ENCODE results near the gene AMTN.
"Not testable (repeated sequence)": the region's sequence is repeated elsewhere in the genome, so short reads cannot be mapped to it uniquely, and the experiment has no call there.

AMTN gene

DNA sequence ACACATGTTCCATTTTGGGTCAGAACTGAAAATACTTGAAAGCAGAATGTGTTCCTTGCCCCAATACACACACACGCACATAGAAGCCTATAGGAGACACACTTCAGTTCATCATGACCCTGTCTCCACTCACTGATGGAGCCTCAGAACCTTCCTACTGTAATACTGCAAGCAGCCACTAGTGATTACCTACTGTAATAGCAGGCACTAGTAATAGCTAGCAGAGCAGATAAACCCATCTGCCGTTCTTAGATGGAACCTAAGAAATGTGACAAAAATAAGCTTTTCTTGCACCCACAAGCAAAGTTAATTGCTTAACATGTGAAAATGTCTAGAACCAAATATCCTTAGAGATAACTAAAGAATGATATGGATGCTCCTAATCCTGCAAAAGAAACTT is 13.6 kb downstream of the AMTN start:
- 100% methylated on average over 1 of the region's 2 CpGs for WGBS (ENCODE audit: insufficient coverage)
- H3K9me3 ChIP-seq (ENCODE audit: control extremely low read depth in 1 of 5, control insufficient read depth in 4 of 5, insufficient read depth in 2 of 5, low read depth in 1 of 5, low read length in 4 of 5), result no peaks in the 10 kb centered on the region
- H3K27ac ChIP-seq (ENCODE audit: insufficient read depth in 1 of 2, low read depth in 1 of 2, low read length in 2 of 2, poor library complexity in 1 of 2, severe bottlenecking in 2 of 2), result no peak overlapping the region
- DNase-seq, result no peak
- no peaks in the 10 kb centered on the region for H3K27me3 ChIP-seq (replicated peaks in 2 of 5; ENCODE audit: control insufficient read depth in 4 of 5, insufficient read depth in 5 of 5, low read length in 4 of 5)
- H3K36me3 ChIP-seq (ENCODE audit: control insufficient read depth in 4 of 4, insufficient read depth in 4 of 4, low read length in 3 of 4), result no peaks in the 10 kb centered on the region
- ChIA-PET CTCF (no interaction called here), POLR2A (no interaction called here)
- H3K4me1 ChIP-seq (ENCODE audit: control extremely low read depth in 1 of 4, control insufficient read depth in 4 of 4, insufficient read depth in 4 of 4, low read length in 3 of 4), result no peaks in the 10 kb centered on the region
- H3K4me3 ChIP-seq (ENCODE audit: control insufficient read depth in 1 of 7, extremely low read depth in 1 of 7, insufficient read depth in 4 of 7, low read depth in 2 of 7, low read length in 6 of 7), result no peak overlapping the region

DNA sequence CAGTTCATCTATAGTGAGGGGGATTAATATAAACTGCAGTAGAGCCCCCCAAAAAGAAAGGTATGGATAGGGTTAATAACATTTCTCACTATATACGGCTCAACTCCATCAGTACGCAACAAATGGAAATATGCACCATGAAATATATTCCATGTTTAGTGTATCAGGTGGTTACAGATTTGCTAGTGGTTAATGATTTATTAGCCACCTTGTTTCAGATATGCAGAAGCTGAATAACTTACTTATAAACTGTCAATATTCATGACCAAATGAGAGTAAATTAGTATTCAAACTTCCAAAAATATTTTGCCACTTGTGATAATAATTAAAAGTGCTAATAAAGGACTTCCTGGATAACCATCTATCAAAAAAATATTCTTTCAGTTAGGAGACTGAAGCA is 14.8 kb downstream of the AMTN start:
- no peaks in the 10 kb centered on the region for H3K9me3 ChIP-seq (ENCODE audit: control extremely low read depth in 1 of 5, control insufficient read depth in 4 of 5, insufficient read depth in 2 of 5, low read depth in 1 of 5, low read length in 4 of 5)
- no CpG with 5 or more reads among the region's 2 CpGs for WGBS (ENCODE audit: insufficient coverage)
- no peaks in the 10 kb centered on the region for H3K36me3 ChIP-seq (ENCODE audit: control insufficient read depth in 4 of 4, insufficient read depth in 4 of 4, low read length in 3 of 4)
- no peak overlapping the region for H3K27ac ChIP-seq (ENCODE audit: insufficient read depth in 1 of 2, low read depth in 1 of 2, low read length in 2 of 2, poor library complexity in 1 of 2, severe bottlenecking in 2 of 2)
- ChIA-PET CTCF (no interaction called here), POLR2A (no interaction called here)
- H3K27me3 ChIP-seq (replicated peaks in 2 of 5; ENCODE audit: control insufficient read depth in 4 of 5, insufficient read depth in 5 of 5, low read length in 4 of 5), result no peaks in the 10 kb centered on the region
- no peaks in the 10 kb centered on the region for H3K4me1 ChIP-seq (ENCODE audit: control extremely low read depth in 1 of 4, control insufficient read depth in 4 of 4, insufficient read depth in 4 of 4, low read length in 3 of 4)
- H3K4me3 ChIP-seq (ENCODE audit: control insufficient read depth in 1 of 7, extremely low read depth in 1 of 7, insufficient read depth in 4 of 7, low read depth in 2 of 7, low read length in 6 of 7), result no peak overlapping the region
- DNase-seq, result no peak

DNA sequence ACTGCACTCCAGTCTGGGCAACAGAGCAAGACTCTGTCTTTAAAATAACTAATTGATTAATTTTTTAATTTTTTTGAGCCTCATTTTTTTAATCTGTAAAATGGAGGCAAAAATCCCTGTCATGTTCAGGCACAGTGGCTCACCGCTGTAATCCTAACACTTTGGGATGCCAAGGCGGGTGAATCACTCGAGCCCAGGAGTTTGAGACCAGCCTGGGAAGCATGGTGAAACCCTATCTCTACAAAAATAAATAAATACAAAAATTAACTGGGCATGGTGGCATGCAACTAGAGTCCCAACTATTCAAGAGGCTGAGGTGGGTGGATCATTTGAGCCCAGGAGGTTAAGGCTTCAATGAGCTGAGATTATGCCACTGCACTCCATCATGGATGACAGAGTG is 15.4 kb downstream of the AMTN start:
- CTCF ChIA-PET, result no interaction called here
- no CpG with 5 or more reads among the region's 3 CpGs for WGBS (ENCODE audit: insufficient coverage)
- POLR2A ChIA-PET, result no interaction called here

DNA sequence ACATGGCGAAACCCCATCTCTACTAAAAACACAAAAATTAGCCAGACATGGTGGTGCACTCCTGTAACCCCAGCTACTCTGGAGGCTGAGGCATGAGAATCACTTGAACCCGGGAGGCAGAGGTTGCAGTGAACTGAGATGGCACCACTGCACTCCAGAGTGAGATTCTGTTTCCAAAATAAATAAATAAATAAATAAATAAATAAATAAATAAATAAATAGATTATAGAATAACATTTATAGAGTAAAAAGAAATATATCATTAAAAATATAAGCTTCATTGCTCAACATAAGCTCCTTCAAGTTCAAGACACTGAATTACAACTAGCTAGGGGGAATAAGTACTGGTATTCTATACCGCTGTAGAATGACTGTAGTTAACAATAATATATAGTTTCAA is 16.5 kb downstream of the AMTN start:
- DNase-seq; H3K4me1 ChIP-seq (ENCODE audit: control extremely low read depth in 1 of 4, control insufficient read depth in 4 of 4, insufficient read depth in 4 of 4, low read length in 3 of 4); H3K9me3 ChIP-seq (ENCODE audit: control extremely low read depth in 1 of 5, control insufficient read depth in 4 of 5, insufficient read depth in 2 of 5, low read depth in 1 of 5, low read length in 4 of 5); POLR2A ChIA-PET; H3K4me3 ChIP-seq (ENCODE audit: control insufficient read depth in 1 of 7, extremely low read depth in 1 of 7, insufficient read depth in 4 of 7, low read depth in 2 of 7, low read length in 6 of 7); H3K27me3 ChIP-seq (replicated peaks in 2 of 5; ENCODE audit: control insufficient read depth in 4 of 5, insufficient read depth in 5 of 5, low read length in 4 of 5); H3K36me3 ChIP-seq (ENCODE audit: control insufficient read depth in 4 of 4, insufficient read depth in 4 of 4, low read length in 3 of 4); H3K27ac ChIP-seq (ENCODE audit: insufficient read depth in 1 of 2, low read depth in 1 of 2, low read length in 2 of 2, poor library complexity in 1 of 2, severe bottlenecking in 2 of 2): not testable (repeated sequence)
- CTCF ChIA-PET, result interaction anchor here (0.9 to 1.1 kb wide), 2 partner anchors 10 to 25 kb away, joined by 3 read pairs; no protein-coding TSS in a partner anchor
- WGBS (ENCODE audit: insufficient coverage), result no CpG with 5 or more reads among the region's 3 CpGs

More for the DNA sequence above, 15.4 kb downstream of the AMTN start:
- Histone ChIP-seq H3K27me3 (replicated peaks in 2 of 5; ENCODE audit: control insufficient read depth in 4 of 5, insufficient read depth in 5 of 5, low read length in 4 of 5) (no peaks in the 10 kb centered on the region), H3K4me1 (ENCODE audit: control extremely low read depth in 1 of 4, control insufficient read depth in 4 of 4, insufficient read depth in 4 of 4, low read length in 3 of 4) (no peaks in the 10 kb centered on the region), H3K9me3 (ENCODE audit: control extremely low read depth in 1 of 5, control insufficient read depth in 4 of 5, insufficient read depth in 2 of 5, low read depth in 1 of 5, low read length in 4 of 5) (no peaks in the 10 kb centered on the region), H3K4me3 (ENCODE audit: control insufficient read depth in 1 of 7, extremely low read depth in 1 of 7, insufficient read depth in 4 of 7, low read depth in 2 of 7, low read length in 6 of 7) (no peak overlapping the region), H3K27ac (ENCODE audit: insufficient read depth in 1 of 2, low read depth in 1 of 2, low read length in 2 of 2, poor library complexity in 1 of 2, severe bottlenecking in 2 of 2) (no peak overlapping the region), H3K36me3 (ENCODE audit: control insufficient read depth in 4 of 4, insufficient read depth in 4 of 4, low read length in 3 of 4) (no peaks in the 10 kb centered on the region)
- no peak for DNase-seq

DNA sequence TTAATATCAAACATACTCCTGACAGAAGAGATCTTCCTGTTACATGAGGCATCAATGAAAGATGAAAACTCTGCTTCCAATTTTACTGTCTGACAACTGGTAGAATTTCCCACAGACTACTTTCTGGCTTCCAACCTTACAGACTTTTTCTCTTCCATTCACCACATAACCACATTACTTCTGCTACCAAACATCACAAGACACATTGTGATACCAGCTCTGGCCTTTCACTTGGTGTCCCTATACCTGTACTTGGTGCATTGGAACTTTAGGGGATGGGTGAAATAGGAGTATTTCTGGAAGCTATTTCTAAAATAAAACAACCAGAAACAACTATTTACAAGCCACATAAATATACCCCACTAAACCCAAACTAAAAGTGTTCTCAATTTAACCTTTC is 20.5 kb downstream of the AMTN start:
- H3K27me3 ChIP-seq (replicated peaks in 2 of 5; ENCODE audit: control insufficient read depth in 4 of 5, insufficient read depth in 5 of 5, low read length in 4 of 5), result peaks cover 0 to 3% (median 0%) of the 10 kb centered on the region in 5 experiments
- H3K9me3 ChIP-seq (ENCODE audit: control extremely low read depth in 1 of 5, control insufficient read depth in 4 of 5, insufficient read depth in 2 of 5, low read depth in 1 of 5, low read length in 4 of 5), result no peaks in the 10 kb centered on the region
- DNase-seq, result no peak
- H3K27ac ChIP-seq (ENCODE audit: insufficient read depth in 1 of 2, low read depth in 1 of 2, low read length in 2 of 2, poor library complexity in 1 of 2, severe bottlenecking in 2 of 2), result no peak overlapping the region
- ChIA-PET CTCF (no interaction called here), POLR2A (no interaction called here)
- no peak overlapping the region for H3K4me3 ChIP-seq (ENCODE audit: control insufficient read depth in 1 of 7, extremely low read depth in 1 of 7, insufficient read depth in 4 of 7, low read depth in 2 of 7, low read length in 6 of 7)
- H3K4me1 ChIP-seq (ENCODE audit: control extremely low read depth in 1 of 4, control insufficient read depth in 4 of 4, insufficient read depth in 4 of 4, low read length in 3 of 4), result no peaks in the 10 kb centered on the region
- H3K36me3 ChIP-seq (ENCODE audit: control insufficient read depth in 4 of 4, insufficient read depth in 4 of 4, low read length in 3 of 4), result no peaks in the 10 kb centered on the region

DNA sequence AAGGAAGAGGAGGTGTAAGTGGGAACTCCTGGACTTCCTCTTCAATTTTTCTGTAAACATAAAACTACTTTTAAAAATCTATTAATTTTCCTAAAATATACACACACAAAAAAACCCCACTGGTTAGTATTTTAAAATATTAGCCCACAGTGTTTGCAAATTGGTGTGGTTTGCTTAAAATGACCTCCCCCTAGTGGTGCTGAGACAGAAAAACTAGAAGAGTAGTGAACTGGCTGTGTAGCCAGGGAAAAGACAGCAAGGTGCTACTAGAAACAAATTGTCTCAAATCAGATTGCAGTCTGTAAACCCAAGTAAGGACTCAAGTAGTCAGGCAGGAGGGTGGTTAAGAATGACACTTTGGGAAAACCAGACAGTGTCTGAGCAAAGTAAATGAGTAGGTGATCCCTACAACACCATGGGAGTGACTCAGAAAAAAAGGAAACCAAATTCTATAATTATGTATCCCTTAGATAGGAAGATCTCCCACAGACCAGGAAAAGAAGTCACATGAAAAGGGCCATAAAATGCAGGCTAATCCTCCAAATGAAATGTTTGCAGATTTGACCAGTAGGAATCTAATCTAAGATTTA is 26.0 kb downstream of the AMTN start:
- Histone ChIP-seq H3K27me3 (replicated peaks in 2 of 5; ENCODE audit: control insufficient read depth in 4 of 5, insufficient read depth in 5 of 5, low read length in 4 of 5) (peaks cover 0 to 3% (median 0%) of the 10 kb centered on the region in 5 experiments), H3K36me3 (ENCODE audit: control insufficient read depth in 4 of 4, insufficient read depth in 4 of 4, low read length in 3 of 4) (no peaks in the 10 kb centered on the region), H3K9me3 (ENCODE audit: control extremely low read depth in 1 of 5, control insufficient read depth in 4 of 5, insufficient read depth in 2 of 5, low read depth in 1 of 5, low read length in 4 of 5) (no peaks in the 10 kb centered on the region), H3K27ac (ENCODE audit: insufficient read depth in 1 of 2, low read depth in 1 of 2, low read length in 2 of 2, poor library complexity in 1 of 2, severe bottlenecking in 2 of 2) (no peak overlapping the region), H3K4me1 (ENCODE audit: control extremely low read depth in 1 of 4, control insufficient read depth in 4 of 4, insufficient read depth in 4 of 4, low read length in 3 of 4) (no peaks in the 10 kb centered on the region), H3K4me3 (ENCODE audit: control insufficient read depth in 1 of 7, extremely low read depth in 1 of 7, insufficient read depth in 4 of 7, low read depth in 2 of 7, low read length in 6 of 7) (no peak overlapping the region)
- peak in 2 of 3 donors; percentile 23 to 26 for DNase-seq
- ChIA-PET POLR2A (no interaction called here), CTCF (no interaction called here)

GRCh38 chr4:70556856-70557255 is 38.5 kb downstream of the AMTN start:
- ChIA-PET POLR2A (no interaction called here), CTCF (no interaction called here)
- WGBS (ENCODE audit: insufficient coverage), result no CpG with 5 or more reads among the region's 1 CpG
- Histone ChIP-seq H3K9me3 (ENCODE audit: control extremely low read depth in 1 of 5, control insufficient read depth in 4 of 5, insufficient read depth in 2 of 5, low read depth in 1 of 5, low read length in 4 of 5) (no peaks in the 10 kb centered on the region), H3K4me3 (ENCODE audit: control insufficient read depth in 1 of 7, extremely low read depth in 1 of 7, insufficient read depth in 4 of 7, low read depth in 2 of 7, low read length in 6 of 7) (no peak overlapping the region), H3K36me3 (ENCODE audit: control insufficient read depth in 4 of 4, insufficient read depth in 4 of 4, low read length in 3 of 4) (no peaks in the 10 kb centered on the region), H3K27me3 (replicated peaks in 2 of 5; ENCODE audit: control insufficient read depth in 4 of 5, insufficient read depth in 5 of 5, low read length in 4 of 5) (peaks cover 0 to 1% (median 0%) of the 10 kb centered on the region in 5 experiments), H3K27ac (ENCODE audit: insufficient read depth in 1 of 2, low read depth in 1 of 2, low read length in 2 of 2, poor library complexity in 1 of 2, severe bottlenecking in 2 of 2) (no peak overlapping the region), H3K4me1 (ENCODE audit: control extremely low read depth in 1 of 4, control insufficient read depth in 4 of 4, insufficient read depth in 4 of 4, low read length in 3 of 4) (peaks cover 0 to 10% (median 5%) of the 10 kb centered on the region in 4 experiments)
- peak in 1 of 3 donors; percentile 4 for DNase-seq
